Heart right ventricle (tissue), 16 donors: ENCODE data around the gene PLK5. TPM values are rescaled to one million over a fixed set of nuclear protein-coding genes. Genes with fewer than 3 reads are reported as not detected.
A peak's percentile ranks its signal among the peaks of the same experiment; 100 is the strongest.

Experiments
- ATAC-seq, 8 donors: fragments of 200-7000 bp; cut with Tn5 transposase; one replicate each; pipeline ENCODE4 v1.9.1; 2020; ENCODE audit warnings: mild to moderate bottlenecking in 8 of 8, moderate library complexity in 8 of 8, moderate number of reproducible peaks in 1 of 8
- DNase-seq, 2 donors: peaks; one replicate each; pipeline ENCODE4 v3.0.0-alpha.2; 2020
- H3K27ac ChIP-seq, 10 donors: fragments of 200-600 bp; sonication (generic) in 2 of 10; one replicate each; pipeline versions ENCODE4 v1.5.0 to v1.8.0; 2020 to 2022; ENCODE audit warnings: mild to moderate bottlenecking in 3 of 10
- H3K27me3 ChIP-seq, 7 donors: fragments of 200-600 bp; one replicate each; pipeline ENCODE4 v1.8.0; 2021 to 2022; ENCODE audit warnings: mild to moderate bottlenecking in 2 of 7
- H3K36me3 ChIP-seq, 9 donors: fragments of 200-600 bp; sonication (generic) in 1 of 9; one replicate each; pipeline versions ENCODE4 v1.5.0 to v1.8.0; 2020 to 2022; ENCODE audit warnings: mild to moderate bottlenecking in 2 of 9
- H3K4me1 ChIP-seq, 9 donors: fragments of 200-600 bp; sonication (generic) in 1 of 9; one replicate each; pipeline versions ENCODE4 v1.5.0 to v1.8.0; 2020 to 2022; ENCODE audit warnings: mild to moderate bottlenecking in 4 of 9
- H3K4me3 ChIP-seq, 10 donors: fragments of 200-600 bp; sonication (generic) in 2 of 10; one replicate each; pipeline versions ENCODE4 v1.5.0 to v1.8.0; 2020 to 2022; ENCODE audit warnings: mild to moderate bottlenecking in 7 of 10, moderate library complexity in 2 of 10
- H3K9me3 ChIP-seq, 11 donors: fragments of 200-600 bp in 10 of 11; sonication (generic) in 2 of 11; one replicate each; pipeline versions ENCODE4 v1.5.0 to v1.8.0; 2013 to 2022; ENCODE audit warnings: mild to moderate bottlenecking in 2 of 11, control low read depth in 1 of 11, moderate library complexity in 1 of 11
- CTCF ChIP-seq, 9 donors: fragments of 200-600 bp; sonication (generic) in 2 of 9; IDR thresholded peaks; one replicate each; pipeline versions ENCODE4 v1.5.0 to v1.8.0; 2021 to 2022; ENCODE audit warnings: antibody characterized with exemption in 9 of 9, mild to moderate bottlenecking in 5 of 9, moderate library complexity in 1 of 9
- WGBS, 2 donors: extraction: QIAGEN DNeasy Blood & Tissue Kit; methylation state at CpG; one replicate each; pipeline ENCODE4 v1.1.7; 2013; ENCODE audit warnings: inconsistent platforms in 1 of 2; 5-methylcytosine and 5-hydroxymethylcytosine counted together
- intact Hi-C, 10 donors: fragments of 100-400 bp; cut with DNase I; formaldehyde crosslinking; loops; one replicate each; pipeline versions ENCODE4 v1.11.1 to v1.14.2; 2022
- polyA plus RNA-seq, 2 donors: library from polyadenylated mRNA; stranded (reverse); fragments of 200-250 nt; gene quantifications; one replicate each; pipeline ENCODE4 v1.2.3, GENCODE V29; 2013
- total RNA-seq, 10 donors: library from RNA; stranded (reverse); fragmentation: NEBNext Ultra II Directional in 3 of 10; extraction: Animal tissue kit (Norgen Biotek cat#: 25700) in 3 of 10; gene quantifications; one replicate each; pipeline versions ENCODE4 v1.2.1 to v1.2.4, GENCODE V29; 2021 to 2023
- donor health status: Arrhythmogenic right ventricular cardiomyopathy.
- donor health status: ischemic (EF 13 %, LVEDD 7.1; RV severe dilation, severe dysfunction).
- donor health status: healthy with polysubstance abuse.
- donor health status: DM: no; HTN: yes; CAD: no.
- donor health status: DM: no; HTN: no; CAD: no.
- donor health status: ischemic (EF 25% LVEDD 6.9; RV normal size, moderate dysfunction).
- donor health status: ischemic (EF 25% LVEDD 5.7; RV mildly dilated, moderate dysfunction).
- donor health status: healthy.
- donor health status: DM: yes; HTN: yes; CAD: no.
- donor health status: Ischemic cardiomyopathy.
- donor health status: ischemic (EF 35%, LVEDD 5.7; RV mildly dilated, moderate dysfunction).
- donor health status: nonischemic (EF 11% LVEDD 7.7; RV severe dilation, severe dysfunction).
- donor health status: DM: yes; HTN: yes; CAD: no.
- donor health status: PGD.
- donor health status: ischemic (EF 29% LVEDD 5.4; RV normal size, mild dysfunction).
- donor health status: nonischemic (EF 23%, LVEDD 6.1; RV moderate dilation, normal function).

PLK5 gene
- total and polyA plus RNA-seq, 12 donors = 0.11 to 0.57 TPM; not detected in 10

DNA sequence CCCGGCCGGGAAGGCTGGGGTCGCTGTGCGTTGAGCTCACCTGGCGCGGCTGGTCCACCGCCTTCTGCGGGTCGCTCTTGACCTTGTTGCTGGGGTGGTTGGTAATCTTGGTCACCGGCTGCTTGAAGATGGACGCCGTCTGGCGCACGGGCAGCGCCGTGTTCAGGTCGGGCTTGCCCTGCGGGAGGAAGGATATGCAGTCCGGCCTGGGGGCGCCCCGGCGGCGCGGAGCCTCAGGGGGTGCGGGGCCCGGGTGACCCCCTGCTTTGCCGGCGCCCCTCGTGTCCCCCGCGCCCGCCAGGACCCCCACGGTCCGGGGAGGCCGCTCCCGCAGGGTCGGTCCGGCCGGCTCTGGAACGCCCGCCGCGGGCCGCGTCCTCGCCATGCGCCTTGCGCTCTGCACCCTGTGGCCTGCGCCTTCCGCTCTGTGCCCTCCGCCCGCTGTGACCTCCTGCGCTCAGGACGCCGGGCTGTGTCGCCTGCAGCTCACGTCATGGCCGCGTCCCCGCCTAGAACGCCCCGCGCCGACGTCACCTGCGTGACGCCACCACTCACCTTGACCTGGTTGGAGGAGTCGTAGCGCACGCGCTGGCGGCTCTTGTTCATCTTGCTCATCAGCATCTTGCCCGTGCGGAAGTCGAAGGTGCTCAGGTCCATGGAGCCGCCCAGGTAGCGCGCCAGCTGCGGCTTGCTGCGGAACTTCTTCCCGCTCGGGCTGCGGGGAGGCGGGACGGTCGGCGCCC lies 60.8 kb downstream of the PLK5 start:
- Histone ChIP-seq H3K36me3 (peaks cover 0 to 62% (median 42%) of the 10 kb centered on the region in 9 donors), H3K4me1 (peaks cover 0 to under 1% (median 0%) of the 10 kb centered on the region in 9 donors), H3K4me3 (peak overlapping the region in 3 of 10 donors; percentile 6 to 22 (median 11)), H3K27me3 (no peaks in the 10 kb centered on the region), H3K9me3 (no peaks in the 10 kb centered on the region), H3K27ac (peak overlapping the region in 1 of 10 donors; percentile 33)
- DNase-seq = no peak
- WGBS, 2 donors = 76 to 87% methylated on average over 75 to 87 of the region's 87 CpGs
- intact Hi-C loops = no loop called here
- peak in 2 of 8 donors; percentile 4 to 18 for ATAC-seq
- TF ChIP-seq CTCF (IDR thresholded peaks at IDR 0.05) = no peak

DNA sequence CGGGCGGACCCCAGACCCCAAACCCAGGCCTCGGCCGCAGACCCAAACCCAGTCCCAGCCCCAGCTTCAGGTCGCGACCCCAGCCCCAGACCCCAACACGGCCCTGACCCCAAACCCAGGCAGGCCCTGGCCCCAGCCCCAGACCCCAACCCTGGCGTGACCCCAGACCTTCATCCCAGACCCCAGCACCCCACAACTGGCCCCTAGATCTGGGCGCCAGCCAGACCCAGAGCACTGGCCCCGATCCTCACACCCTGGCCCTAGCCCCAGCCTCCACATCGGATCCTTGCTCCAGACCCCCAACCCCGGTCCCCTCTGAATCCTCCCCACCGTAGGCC lies 61.3 kb downstream of the PLK5 start:
- Histone ChIP-seq H3K27ac (no peak overlapping the region), H3K36me3 (peaks cover 0 to 57% (median 36%) of the 10 kb centered on the region in 9 donors), H3K9me3 (no peaks in the 10 kb centered on the region), H3K4me1 (peaks cover 0 to 5% (median 1%) of the 10 kb centered on the region in 9 donors), H3K27me3 (no peaks in the 10 kb centered on the region), H3K4me3 (no peak overlapping the region)
- ATAC-seq (peak in 1 of 8 donors; percentile 4), DNase-seq (no peak)
- TF ChIP-seq CTCF (IDR thresholded peaks at IDR 0.05) = no peak
- intact Hi-C loops = no loop called here
- 82 to 83% methylated on average over 13 of the region's 13 CpGs for WGBS, 2 donors

Other genes with a start within 250 kb of the PLK5 start
- gene FAM174C, start 248.5 kb upstream of the PLK5 start, total RNA-seq = 10 to 100 TPM in 7 of 10 donors, 1 to 10 TPM in 3; 8.2 to 19.0 (median 12.7) TPM
- gene FAM174C, start 248.5 kb upstream of the PLK5 start, polyA plus RNA-seq = 10 to 100 TPM; 40.2 to 70.2 TPM
- under 1 TPM in 1 of 10 donors, not detected in 9; 0.45 TPM for gene EFNA2, start 238.2 kb upstream of the PLK5 start, total RNA-seq
- gene EFNA2, start 238.2 kb upstream of the PLK5 start, polyA plus RNA-seq = under 1 TPM in 1 of 2 donors, not detected in 1; 0.04 TPM
- 100 to 1,000 TPM; 248 to 446 (median 377) TPM for gene NDUFS7, start 140.2 kb upstream of the PLK5 start, total RNA-seq
- 100 to 1,000 TPM; 307 to 498 TPM for gene NDUFS7, start 140.2 kb upstream of the PLK5 start, polyA plus RNA-seq
- 10 to 100 TPM; 53.4 to 89.2 (median 72.1) TPM for gene GAMT, start 122.5 kb upstream of the PLK5 start, total RNA-seq
- 100 to 1,000 TPM in 1 of 2 donors, 10 to 100 TPM in 1; 30.8 to 260 TPM for gene GAMT, start 122.5 kb upstream of the PLK5 start, polyA plus RNA-seq
- gene DAZAP1, start 116.5 kb upstream of the PLK5 start, total RNA-seq = 100 to 1,000 TPM in 2 of 10 donors, 10 to 100 TPM in 8; 56.7 to 111 (median 73.8) TPM
- 10 to 100 TPM; 82.6 to 91.3 TPM for gene DAZAP1, start 116.5 kb upstream of the PLK5 start, polyA plus RNA-seq
- gene RPS15, start 85.7 kb upstream of the PLK5 start, total RNA-seq = 100 to 1,000 TPM; 480 to 720 (median 539) TPM
- gene RPS15, start 85.7 kb upstream of the PLK5 start, polyA plus RNA-seq = 1,000 to 10,000 TPM; 2,400 to 3,724 TPM
- under 1 TPM in 9 of 10 donors, not detected in 1; 0.02 to 0.23 (median 0.08) TPM for gene APC2, start 74.0 kb upstream of the PLK5 start, total RNA-seq
- under 1 TPM; 0.13 to 0.15 TPM for gene APC2, start 74.0 kb upstream of the PLK5 start, polyA plus RNA-seq
- gene C19orf25, start 44.9 kb upstream of the PLK5 start, total RNA-seq = 10 to 100 TPM; 12.7 to 19.9 (median 15.2) TPM
- 10 to 100 TPM; 28.4 to 29.8 TPM for gene C19orf25, start 44.9 kb upstream of the PLK5 start, polyA plus RNA-seq
- gene PCSK4, start 33.7 kb upstream of the PLK5 start, total RNA-seq = 1 to 10 TPM in 8 of 10 donors, under 1 TPM in 2; 0.38 to 3.0 (median 1.4) TPM
- gene PCSK4, start 33.7 kb upstream of the PLK5 start, polyA plus RNA-seq = 1 to 10 TPM; 1.1 to 3.9 TPM
- gene REEP6, start 32.9 kb upstream of the PLK5 start, total RNA-seq = 1 to 10 TPM; 1.8 to 4.6 (median 3.3) TPM
- 1 to 10 TPM; 4.8 to 5.0 TPM for gene REEP6, start 32.9 kb upstream of the PLK5 start, polyA plus RNA-seq
- gene ADAMTSL5, start 11.1 kb upstream of the PLK5 start, total RNA-seq = 10 to 100 TPM; 16.7 to 69.4 (median 38.4) TPM
- 10 to 100 TPM; 26.0 to 30.9 TPM for gene ADAMTSL5, start 11.1 kb upstream of the PLK5 start, polyA plus RNA-seq
- gene MEX3D, start 44.2 kb downstream of the PLK5 start, total RNA-seq = 1 to 10 TPM; 5.4 to 9.4 (median 8.1) TPM
- 1 to 10 TPM; 1.8 to 5.9 TPM for gene MEX3D, start 44.2 kb downstream of the PLK5 start, polyA plus RNA-seq
- 100 to 1,000 TPM in 1 of 10 donors, 10 to 100 TPM in 9; 34.5 to 101 (median 47.7) TPM for gene MBD3, start 68.8 kb downstream of the PLK5 start, total RNA-seq
- 100 to 1,000 TPM; 111 to 125 TPM for gene MBD3, start 68.8 kb downstream of the PLK5 start, polyA plus RNA-seq
- gene UQCR11, start 81.4 kb downstream of the PLK5 start, total RNA-seq = 1,000 to 10,000 TPM in 2 of 10 donors, 100 to 1,000 TPM in 8; 569 to 1,132 (median 804) TPM
- 100 to 1,000 TPM; 141 to 382 TPM for gene UQCR11, start 81.4 kb downstream of the PLK5 start, polyA plus RNA-seq
- gene TCF3, start 128.5 kb downstream of the PLK5 start, total RNA-seq = 10 to 100 TPM; 12.4 to 29.2 (median 17.9) TPM
- 10 to 100 TPM; 20.1 to 38.1 TPM for gene TCF3, start 128.5 kb downstream of the PLK5 start, polyA plus RNA-seq
- gene ONECUT3, start 229.4 kb downstream of the PLK5 start, total RNA-seq = not detected
- gene ONECUT3, start 229.4 kb downstream of the PLK5 start, polyA plus RNA-seq = not detected